HG02588 (cell line): ENCODE results near the gene L1TD1.
"Not testable (repeated sequence)": the region's sequence is repeated elsewhere in the genome, so short reads cannot be mapped to it uniquely, and the experiment has no call there.

Experiments
- ATAC-seq: cut with Tn5 transposase; IDR thresholded peaks from one replicate; pipeline ENCODE4 v1.9.1; 2021; ENCODE audit warnings: mild to moderate bottlenecking, moderate library complexity; ENCODE audit not compliant: unreplicated experiment

The L1TD1 gene

DNA sequence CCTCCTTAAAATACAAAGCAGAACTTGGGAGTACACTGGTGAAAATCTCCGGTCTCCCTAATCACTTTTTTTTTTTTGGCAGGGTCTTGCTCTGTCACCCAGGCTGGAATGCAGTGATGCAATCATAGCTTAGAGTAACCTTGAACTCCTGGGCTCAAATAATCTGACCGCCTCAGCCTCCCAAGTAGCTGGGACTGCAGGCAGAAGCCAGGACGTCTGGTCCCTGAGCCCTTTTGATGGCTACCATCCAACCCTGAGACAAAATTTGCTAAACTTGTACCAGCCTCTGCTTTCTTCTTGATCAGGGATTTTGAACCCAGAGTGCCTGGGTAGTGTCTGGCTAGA lies 4.1 kb downstream of the L1TD1 start:
- no peak for ATAC-seq

DNA sequence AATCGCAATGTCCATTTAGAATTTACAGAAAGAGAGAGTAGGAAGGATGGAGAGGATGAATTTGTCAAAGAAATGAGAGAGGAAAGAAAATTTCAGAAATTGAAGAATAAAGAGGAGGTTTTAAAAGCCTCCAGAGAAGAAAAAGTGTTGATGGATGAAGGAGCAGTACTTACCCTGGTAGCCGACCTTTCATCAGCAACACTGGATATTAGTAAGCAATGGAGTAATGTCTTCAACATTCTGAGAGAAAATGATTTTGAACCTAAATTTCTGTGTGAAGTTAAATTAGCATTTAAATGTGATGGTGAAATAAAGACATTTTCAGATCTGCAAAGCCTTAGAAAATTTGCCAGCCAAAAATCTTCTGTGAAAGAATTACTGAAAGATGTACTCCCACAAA lies 12.5 kb downstream of the L1TD1 start:
- no peak for ATAC-seq

DNA sequence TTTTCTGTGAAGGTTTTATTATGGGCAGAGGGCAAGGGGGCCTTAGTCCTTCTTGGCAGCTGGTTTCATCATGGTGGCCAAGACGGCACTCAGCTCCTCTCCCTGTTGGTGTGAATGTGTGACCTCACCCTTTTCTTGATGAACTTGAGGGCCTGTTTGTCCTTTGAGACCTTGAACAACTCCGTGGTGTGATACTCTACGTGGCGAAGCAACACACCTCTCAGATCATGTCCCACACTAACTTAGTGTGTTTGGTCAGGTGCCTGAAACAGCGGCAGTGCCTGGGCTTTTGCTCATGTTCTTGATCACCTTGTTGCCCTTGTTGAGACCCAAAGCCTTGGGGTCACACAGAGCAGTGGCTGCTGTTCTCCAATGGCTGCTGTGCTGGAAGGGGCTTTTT lies 13.4 kb downstream of the L1TD1 start:
- ATAC-seq: no peak

DNA sequence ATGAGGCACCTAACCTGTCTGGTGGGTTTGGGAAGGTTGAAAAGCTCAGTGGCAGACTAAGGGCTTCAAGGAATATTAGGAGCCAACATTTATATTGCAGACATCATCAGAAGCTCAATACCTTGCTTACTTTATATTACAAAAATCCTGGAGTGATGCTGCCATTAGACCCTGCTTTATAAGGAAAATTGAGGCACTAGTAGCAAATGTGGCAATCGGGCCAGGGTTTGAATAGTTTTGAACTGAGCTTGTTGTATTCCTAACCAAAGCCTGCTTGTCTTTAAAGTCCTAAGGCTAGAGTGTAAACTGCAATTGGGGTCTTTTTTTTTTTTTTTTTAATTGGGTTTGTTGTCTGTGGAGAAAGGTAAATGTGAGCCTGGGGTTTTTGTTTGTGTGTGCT lies 14.3 kb downstream of the L1TD1 start:
- ATAC-seq: no peak

- no peak for ATAC-seq
Observed at GRCh38 chr1:62209931-62210595, 15.4 kb downstream of the L1TD1 start.

GRCh38 chr1:62210960-62211359 lies 16.3 kb downstream of the L1TD1 start:
- ATAC-seq: no peak

DNA sequence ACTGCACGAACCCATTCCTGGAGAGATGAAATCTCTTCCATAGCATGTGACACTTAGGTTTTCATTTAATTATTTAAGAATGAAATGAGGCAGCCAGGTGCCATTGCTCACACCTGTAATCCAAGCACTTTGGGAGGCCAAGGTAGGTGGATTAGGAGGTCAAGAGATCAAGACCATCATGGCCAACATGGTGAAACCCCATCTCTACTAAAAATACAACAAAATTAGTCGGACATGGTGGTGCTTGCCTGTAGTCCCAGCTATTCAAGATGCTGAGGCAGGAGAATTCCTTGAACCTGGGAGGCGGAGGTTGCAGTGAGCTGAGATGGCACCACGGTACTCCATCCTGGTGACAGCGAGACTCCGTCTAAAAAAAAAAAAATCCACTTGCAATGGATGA lies 17.8 kb downstream of the L1TD1 start:
- ATAC-seq: no peak

- no peak for ATAC-seq
Observed at GRCh38 chr1:62213075-62213914, 18.6 kb downstream of the L1TD1 start.

DNA sequence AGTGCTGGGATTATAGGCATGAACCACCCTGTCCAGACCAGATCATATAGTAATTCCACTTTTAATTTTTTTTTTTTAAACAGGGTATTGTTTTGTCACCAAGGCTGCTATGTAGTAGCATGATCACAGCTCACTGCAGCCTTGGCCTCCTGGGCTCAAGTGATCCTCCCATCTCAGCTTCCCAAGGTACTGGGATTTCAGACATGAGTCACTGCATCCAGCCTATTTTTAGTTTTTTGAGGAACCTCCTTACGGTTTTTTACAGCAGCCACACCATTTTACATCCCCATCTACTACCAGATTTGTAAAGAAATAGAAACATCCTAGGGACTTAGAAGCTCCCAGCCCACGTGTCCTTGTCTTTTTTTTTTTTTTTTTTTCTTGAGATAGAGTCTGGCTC lies 24.0 kb downstream of the L1TD1 start:
- no peak for ATAC-seq

DNA sequence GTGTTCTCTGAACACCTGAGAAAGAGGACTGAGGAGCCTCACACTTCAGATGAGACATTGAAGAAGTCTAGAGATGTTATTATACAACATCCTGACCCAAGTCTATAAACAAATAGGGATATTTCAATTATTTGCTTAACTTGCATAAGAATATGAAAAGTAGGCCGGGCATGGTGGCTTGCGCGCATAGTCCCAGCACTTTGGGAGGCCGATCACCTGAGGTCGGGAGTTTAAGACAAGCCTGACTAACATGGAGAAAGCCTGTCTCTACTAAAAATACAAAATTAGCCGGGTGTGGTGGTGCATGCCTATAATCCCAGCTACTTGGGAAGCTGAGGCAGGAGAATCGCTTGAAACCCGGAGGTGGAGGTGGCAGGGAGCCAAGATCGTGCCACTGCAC lies 25.8 kb downstream of the L1TD1 start:
- not testable (repeated sequence) for ATAC-seq

DNA sequence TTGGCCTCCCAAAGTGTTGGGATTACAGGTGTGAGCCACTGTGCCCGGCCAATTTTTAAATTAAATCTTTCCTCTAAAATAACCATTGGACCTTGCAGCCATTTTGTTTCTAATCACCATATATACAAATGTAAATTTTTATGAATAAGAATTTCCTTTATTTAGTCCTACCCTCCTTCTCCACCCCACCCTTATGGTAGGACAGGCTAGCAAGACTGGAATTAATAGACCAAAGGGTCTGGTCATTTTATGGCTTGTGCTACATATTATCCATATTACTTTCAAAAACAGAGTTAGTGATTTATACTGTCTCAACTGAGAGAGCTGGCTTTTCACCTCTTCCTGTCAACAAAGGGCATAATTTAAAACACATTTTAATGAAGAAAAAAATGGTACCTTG lies 26.5 kb downstream of the L1TD1 start:
- ATAC-seq: no peak

- no peak for ATAC-seq
Observed at GRCh38 chr1:62222321-62222720, 27.7 kb downstream of the L1TD1 start.

DNA sequence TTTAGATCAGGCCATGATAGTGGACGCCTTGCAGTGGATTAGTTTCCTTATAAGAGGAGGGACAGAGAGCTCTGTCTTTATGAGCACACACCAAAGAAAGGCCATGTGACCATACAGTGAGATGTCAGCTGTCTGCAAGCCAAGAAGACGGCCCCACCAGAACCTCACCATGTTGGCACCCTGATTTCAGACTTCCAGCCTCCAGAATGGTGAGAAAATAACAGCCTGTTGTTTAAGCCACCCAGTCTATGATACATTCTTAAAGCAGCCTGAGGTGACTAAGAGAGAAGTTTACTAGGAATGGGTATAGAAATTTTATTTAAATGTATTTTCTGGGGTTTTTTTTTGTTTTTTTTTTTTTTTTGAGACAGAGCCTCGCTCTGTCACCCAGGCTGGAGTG lies 29.5 kb downstream of the L1TD1 start:
- ATAC-seq: no peak

DNA sequence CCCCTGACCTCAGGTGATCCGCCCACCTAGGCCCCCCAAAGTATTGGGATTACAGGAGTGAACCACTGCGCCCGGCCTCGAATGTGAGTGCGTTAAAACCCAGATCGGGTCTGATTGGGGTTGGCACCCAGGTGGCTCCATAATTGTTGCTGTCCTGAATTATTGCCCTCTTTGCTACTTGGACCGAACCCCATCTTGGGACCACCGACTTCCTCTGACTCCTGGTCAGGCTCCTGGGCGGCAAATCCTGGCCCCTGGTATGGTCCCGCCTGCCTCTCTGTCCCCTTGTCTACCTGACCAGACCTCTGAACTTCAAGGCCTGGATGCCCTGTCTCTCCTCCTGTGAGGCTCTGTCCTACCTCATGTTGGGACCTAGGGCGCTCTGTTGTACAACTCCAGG lies 32.8 kb downstream of the L1TD1 start:
- ATAC-seq: no peak

- no peak for ATAC-seq
Observed at GRCh38 chr1:62228136-62228882, 33.7 kb downstream of the L1TD1 start.

- ATAC-seq: no peak
Observed at GRCh38 chr1:62228883-62229187, 34.2 kb downstream of the L1TD1 start.

- ATAC-seq: no peak
Observed at GRCh38 chr1:62229468-62229867, 34.8 kb downstream of the L1TD1 start.

- ATAC-seq: no peak
Observed at GRCh38 chr1:62229932-62230331, 35.3 kb downstream of the L1TD1 start.

DNA sequence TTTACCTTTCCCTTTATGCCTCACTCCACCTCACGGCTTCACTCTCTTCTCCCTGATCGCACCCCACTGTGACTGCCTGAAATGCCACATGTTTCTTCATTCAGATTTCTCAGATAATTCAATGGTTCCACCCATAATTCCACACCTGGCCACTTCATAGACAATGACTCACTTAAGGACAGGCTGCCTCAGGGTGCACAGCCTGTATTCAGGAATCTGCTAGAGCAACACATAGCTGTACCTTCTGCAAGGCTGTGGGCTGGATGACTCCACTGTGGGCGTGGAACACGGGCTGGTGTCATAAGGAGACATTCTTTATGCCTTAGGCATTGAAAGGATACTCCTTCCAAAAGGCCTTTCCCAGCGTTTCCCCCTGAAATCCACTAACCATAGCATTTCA lies 36.1 kb downstream of the L1TD1 start:
- ATAC-seq: no peak

DNA sequence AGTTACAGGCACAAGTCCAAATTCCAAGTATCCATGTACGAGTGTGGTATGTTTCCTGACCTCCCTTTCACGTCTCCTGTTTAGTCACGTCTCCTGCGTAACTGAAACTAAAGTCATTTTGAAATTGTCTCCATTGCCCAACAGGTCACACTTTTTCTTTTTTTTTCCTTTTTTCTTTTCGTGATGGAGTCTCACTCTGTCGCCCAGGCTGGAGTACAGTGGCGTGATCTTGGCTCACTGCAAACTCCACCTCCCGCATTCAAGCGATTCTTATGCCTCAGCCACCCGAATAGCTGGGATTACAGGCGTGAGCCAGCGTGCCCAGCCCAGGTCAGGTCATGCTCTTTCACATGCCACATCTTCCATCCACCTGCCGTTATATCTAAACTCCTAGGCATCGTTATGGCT lies 38.2 kb downstream of the L1TD1 start:
- ATAC-seq: no peak

DNA sequence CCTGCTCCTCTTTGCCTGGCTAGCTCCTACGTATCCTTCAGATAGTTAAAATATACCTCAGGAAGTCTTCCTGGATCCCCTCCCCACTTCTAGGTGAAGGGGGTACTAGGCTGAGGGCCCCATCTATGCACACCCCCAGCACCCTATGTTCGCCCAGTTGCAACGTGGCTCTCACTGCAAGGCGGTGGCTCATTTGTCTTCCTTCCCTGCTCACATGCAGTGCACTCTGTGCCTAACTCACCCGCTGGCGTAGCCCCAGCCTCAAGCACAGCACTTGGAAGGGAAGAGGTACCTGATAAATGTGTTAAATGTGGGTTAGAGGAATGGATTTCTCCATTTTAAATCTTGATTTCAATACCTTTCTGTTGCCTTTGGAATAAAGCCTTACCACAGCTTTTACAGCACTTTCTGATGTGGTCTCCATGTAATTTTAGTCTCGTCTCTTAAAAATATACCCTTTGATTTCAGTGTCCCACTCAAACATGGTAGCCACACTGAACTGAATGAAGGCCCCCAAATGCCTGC lies 39.3 kb downstream of the L1TD1 start:
- no peak for ATAC-seq

DNA sequence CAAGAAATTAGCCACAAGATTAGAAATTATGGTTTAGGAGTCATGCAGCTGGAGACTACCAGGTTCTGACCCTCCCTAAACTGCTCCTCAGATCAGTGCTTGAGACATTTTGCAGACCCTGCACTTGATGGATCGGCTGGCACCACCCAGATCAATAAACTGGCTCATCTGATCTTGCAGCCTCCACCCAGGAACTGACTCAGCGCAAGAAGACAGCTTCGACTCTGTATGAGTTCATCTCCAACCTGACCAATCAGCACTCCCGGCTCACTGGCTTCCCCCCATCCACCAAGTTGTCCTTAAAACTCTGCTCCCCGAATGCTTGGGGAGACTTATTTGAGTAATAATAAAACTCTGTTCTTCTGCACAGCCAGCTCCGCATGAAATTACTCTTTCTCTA lies 40.0 kb downstream of the L1TD1 start:
- ATAC-seq: no peak
